GM13977 (cell line): ENCODE measurements around the gene PCDHA11.
"Not testable (repeated sequence)": the region's sequence is repeated elsewhere in the genome, so short reads cannot be mapped to it uniquely, and the experiment has no call there.

ENCODE experiments used
- DNase-seq: peaks from one replicate; pipeline ENCODE4 v3.0.0; 2012; ENCODE audit warnings: low spot score
- in situ Hi-C: fragments of 300-500 bp; cut with MboI; formaldehyde crosslinking; loops from one replicate; pipeline ENCODE4 v1.12.0; 2022; ENCODE audit warnings: low sequenced_read_pairs, low pct_unique_long_range_greater_than_20kb, mixed read lengths, inconsistent platforms; ENCODE audit not compliant: unreplicated experiment
- TF ChIP-seq, protein P1 (sequence below): IDR thresholded peaks from 2 replicates; pipeline ENCODE4 v1.5.1; 2012; ENCODE audit warnings: mild to moderate bottlenecking, control low read depth; ENCODE audit not compliant: insufficient read depth; ENCODE audit errors: extremely low read depth, missing control alignments

PCDHA11 gene

GRCh38 chr5:140842798-140843733 is 25.7 kb upstream of the PCDHA11 start:
- DNase-seq: no peak
- in situ Hi-C loops: no loop called here
- TF ChIP-seq, protein P1, sequence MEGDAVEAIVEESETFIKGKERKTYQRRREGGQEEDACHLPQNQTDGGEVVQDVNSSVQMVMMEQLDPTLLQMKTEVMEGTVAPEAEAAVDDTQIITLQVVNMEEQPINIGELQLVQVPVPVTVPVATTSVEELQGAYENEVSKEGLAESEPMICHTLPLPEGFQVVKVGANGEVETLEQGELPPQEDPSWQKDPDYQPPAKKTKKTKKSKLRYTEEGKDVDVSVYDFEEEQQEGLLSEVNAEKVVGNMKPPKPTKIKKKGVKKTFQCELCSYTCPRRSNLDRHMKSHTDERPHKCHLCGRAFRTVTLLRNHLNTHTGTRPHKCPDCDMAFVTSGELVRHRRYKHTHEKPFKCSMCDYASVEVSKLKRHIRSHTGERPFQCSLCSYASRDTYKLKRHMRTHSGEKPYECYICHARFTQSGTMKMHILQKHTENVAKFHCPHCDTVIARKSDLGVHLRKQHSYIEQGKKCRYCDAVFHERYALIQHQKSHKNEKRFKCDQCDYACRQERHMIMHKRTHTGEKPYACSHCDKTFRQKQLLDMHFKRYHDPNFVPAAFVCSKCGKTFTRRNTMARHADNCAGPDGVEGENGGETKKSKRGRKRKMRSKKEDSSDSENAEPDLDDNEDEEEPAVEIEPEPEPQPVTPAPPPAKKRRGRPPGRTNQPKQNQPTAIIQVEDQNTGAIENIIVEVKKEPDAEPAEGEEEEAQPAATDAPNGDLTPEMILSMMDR: no peak

DNA sequence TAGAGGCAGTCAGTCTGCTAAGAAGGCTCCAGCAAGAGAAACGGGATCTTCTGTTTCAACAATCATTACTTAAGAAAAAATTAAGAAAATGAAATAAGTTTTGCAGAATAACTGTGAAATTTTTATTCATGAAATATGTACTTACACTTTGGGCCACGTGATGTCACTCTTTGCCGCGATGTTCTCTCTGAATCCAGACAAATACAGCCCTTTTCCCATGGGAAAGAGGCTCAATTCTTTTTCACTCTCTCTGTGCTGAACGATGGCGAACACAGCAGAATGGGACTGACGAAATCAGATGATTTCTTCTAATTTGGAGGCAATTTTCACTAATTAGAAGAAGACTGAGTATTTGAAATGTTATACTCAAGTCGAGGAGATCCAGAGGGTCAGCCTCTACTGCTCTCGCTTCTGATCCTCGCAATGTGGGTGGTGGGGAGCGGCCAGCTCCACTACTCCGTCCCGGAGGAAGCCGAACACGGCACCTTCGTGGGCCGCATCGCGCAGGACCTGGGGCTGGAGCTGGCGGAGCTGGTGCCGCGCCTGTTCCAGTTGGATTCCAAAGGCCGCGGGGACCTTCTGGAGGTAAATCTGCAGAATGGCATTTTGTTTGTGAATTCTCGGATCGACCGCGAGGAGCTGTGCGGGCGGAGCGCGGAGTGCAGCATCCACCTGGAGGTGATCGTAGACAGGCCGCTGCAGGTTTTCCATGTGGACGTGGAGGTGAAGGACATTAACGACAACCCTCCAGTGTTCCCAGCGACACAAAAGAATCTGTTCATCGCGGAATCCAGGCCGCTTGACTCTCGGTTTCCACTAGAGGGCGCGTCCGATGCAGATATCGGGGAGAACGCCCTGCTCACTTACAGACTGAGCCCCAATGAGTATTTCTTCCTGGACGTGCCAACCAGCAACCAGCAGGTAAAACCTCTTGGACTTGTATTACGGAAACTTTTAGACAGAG is 20.3 kb upstream of the PCDHA11 start, which contains the start of gene PCDHA9:
PCDHA9 (plus strand) TSS at position 244 of the 964 bp plus-strand sequence; CDS start at position 358, 114 bp downstream.
- in situ Hi-C loops: not testable (repeated sequence)

GRCh38 chr5:140849831-140850634 is 18.7 kb upstream of the PCDHA11 start:
- DNase-seq, in situ Hi-C loops: not testable (repeated sequence)

More for the DNA sequence above, 20.3 kb upstream of the PCDHA11 start, which contains the start of gene PCDHA9:
- DNase-seq: not testable (repeated sequence)

- DNase-seq: no peak
- TF ChIP-seq, protein P1: no peak
- in situ Hi-C loops: no loop called here
Observed at GRCh38 chr5:140855772-140856674, 12.7 kb upstream of the PCDHA11 start, which contains the start of gene PCDHA10. Gene PCDHA10 (plus strand): TSS chr5:140855897. CDS start chr5:140856049, 152 bp downstream.

GRCh38 chr5:140857177-140857986 is 11.4 kb upstream of the PCDHA11 start:
- TF ChIP-seq, protein P1: no peak
- in situ Hi-C loops: no loop called here
- no peak for DNase-seq

GRCh38 chr5:140857987-140858240 is 10.8 kb upstream of the PCDHA11 start:
- TF ChIP-seq, protein P1: no peak
- DNase-seq: no peak
- in situ Hi-C loops: no loop called here
